A549 (cell line): ENCODE measurements around the gene SCARF1. TPM values are rescaled to one million over a fixed set of nuclear protein-coding genes. Genes with fewer than 3 reads are reported as not detected.

Source experiments
- ATAC-seq, 2 experiments: fragments of 200-7000 bp in 1 of 2; fragments of >200 bp in 1 of 2; cut with Nextera tagmentation in 1 of 2; cut with Tn5 transposase in 1 of 2; 3 replicates each; pipeline versions ENCODE4 v1.8.0 to v1.9.1; 2018 to 2020; ENCODE audit warnings: mild to moderate bottlenecking in 1 of 2, moderate library complexity in 1 of 2
- CTCF ChIA-PET: fragments of 300-600 bp; sonication (Branson Sonifier 250); formaldehyde crosslinking; extraction: SDS; loops from one replicate; lab custom pipeline; 2021; ENCODE audit warnings: antibody characterized with exemption, inconsistent platforms; lab: Yijun Ruan, JAX
- POLR2A ChIA-PET: fragments of 350-600 bp; formaldehyde crosslinking; extraction: SDS; loops from one replicate; lab custom pipeline; 2021; ENCODE audit warnings: antibody characterized with exemption, inconsistent platforms; lab: Yijun Ruan, JAX
- DNase-seq, 2 experiments: peaks; one replicate each; pipeline versions ENCODE4 v3.0.0 to v3.0.0-alpha.2; 2011 to 2016; ENCODE audit warnings: low read depth in 1 of 2, low spot score in 1 of 2
- FAIRE-seq: peaks from 2 replicates; lab custom pipeline; 2011; peaks lifted over from hg19 to GRCh38; lab: Jason Lieb, UNC
- H3K27ac ChIP-seq, 2 experiments: fragments of >200 bp; sonication (Bioruptor Twin); formaldehyde crosslinking; 3 replicates each; pipeline ENCODE4 v1.5.1; 2016 to 2017
- H3K4me1 ChIP-seq: fragments of >200 bp; sonication (Bioruptor Twin); formaldehyde crosslinking; 3 replicates; pipeline ENCODE4 v1.6.1; 2016
- H3K4me2 ChIP-seq: fragments of >200 bp; sonication (Bioruptor Twin); formaldehyde crosslinking; 3 replicates; pipeline ENCODE4 v1.6.1; 2016
- H3K4me3 ChIP-seq: fragments of >200 bp; sonication (Bioruptor Twin); formaldehyde crosslinking; 3 replicates; pipeline ENCODE4 v1.5.1; 2016
- H3K9me3 ChIP-seq: fragments of >200 bp; sonication (Bioruptor Twin); formaldehyde crosslinking; 3 replicates; pipeline ENCODE4 v1.6.1; 2016
- CBX2 ChIP-seq: fragments of 200-600 bp; sonication (generic); IDR thresholded peaks from 2 replicates; pipeline ENCODE4 v1.6.1; 2016; ENCODE audit warnings: low read depth, mild to moderate bottlenecking, borderline replicate concordance
- CEBPB ChIP-seq, 2 experiments: fragments of >200 bp in 1 of 2; sonication (Bioruptor Twin) in 1 of 2; formaldehyde crosslinking in 1 of 2; IDR thresholded peaks; 2 replicates each; pipeline ENCODE4 v1.6.1; 2012 to 2016
- CHD2 ChIP-seq: fragments of 150-350 bp; IDR thresholded peaks from 2 replicates; pipeline ENCODE4 v1.6.1; 2014; ENCODE audit warnings: low read length; ENCODE audit not compliant: partially characterized antibody
- FOSB ChIP-seq: fragments of 250-450 bp; sonication (Bioruptor Pico); IDR thresholded peaks from 2 replicates; pipeline ENCODE4 v1.5.0; 2020; ENCODE audit warnings: mild to moderate bottlenecking, moderate library complexity
- FOXS1 ChIP-seq: fragments of 250-450 bp; sonication (Bioruptor Pico); IDR thresholded peaks from 2 replicates; pipeline ENCODE4 v1.5.0; 2020; ENCODE audit warnings: mild to moderate bottlenecking, moderate library complexity
- GATA3 ChIP-seq: IDR thresholded peaks from 2 replicates; pipeline ENCODE4 v1.6.1; 2012; ENCODE audit warnings: borderline replicate concordance
- HDAC2 ChIP-seq: fragments of 200-600 bp; sonication (generic); IDR thresholded peaks from 2 replicates; pipeline ENCODE4 v1.6.1; 2016
- HMGXB4 ChIP-seq: fragments of 250-450 bp; sonication (Bioruptor Pico); IDR thresholded peaks from 2 replicates; pipeline ENCODE4 v1.5.0; 2021; ENCODE audit warnings: mild to moderate bottlenecking, moderate library complexity, borderline replicate concordance
- HOXB5 ChIP-seq: fragments of 250-450 bp; sonication (Bioruptor Pico); IDR thresholded peaks from 2 replicates; pipeline ENCODE4 v1.5.0; 2020; ENCODE audit warnings: mild to moderate bottlenecking, moderate library complexity
- JUNB ChIP-seq: fragments of >200 bp; sonication (Bioruptor Twin); formaldehyde crosslinking; IDR thresholded peaks from 2 replicates; pipeline ENCODE4 v1.6.1; 2016
- KDM5A ChIP-seq: fragments of 200-600 bp; sonication (generic); IDR thresholded peaks from 2 replicates; pipeline ENCODE4 v1.6.1; 2016; ENCODE audit warnings: antibody characterized with exemption, mild to moderate bottlenecking
- MAFK ChIP-seq: fragments of 450-650 bp; IDR thresholded peaks from 2 replicates; pipeline ENCODE4 v1.6.1; 2014; ENCODE audit not compliant: partially characterized antibody
- MYC ChIP-seq: IDR thresholded peaks from 2 replicates; pipeline ENCODE4 v1.6.1; 2012; ENCODE audit warnings: mild to moderate bottlenecking, inconsistent platforms, low read length, improper control_type of control experiment, borderline replicate concordance
- NPAS2 ChIP-seq: fragments of 250-450 bp; sonication (Bioruptor Pico); IDR thresholded peaks from 2 replicates; pipeline ENCODE4 v1.8.0; 2022; ENCODE audit warnings: mild to moderate bottlenecking, moderate library complexity, borderline replicate concordance
- NR3C1 ChIP-seq: fragments of >200 bp; sonication (Bioruptor Twin); formaldehyde crosslinking; IDR thresholded peaks from 3 replicates; pipeline ENCODE4 v1.6.1; 2017
- PHF8 ChIP-seq: fragments of 200-600 bp; sonication (generic); IDR thresholded peaks from 2 replicates; pipeline ENCODE4 v1.6.1; 2016; ENCODE audit warnings: low read depth, mild to moderate bottlenecking, antibody characterized with exemption, moderate library complexity, borderline replicate concordance
- POLR2AphosphoS2 ChIP-seq: conservative IDR thresholded peaks from 2 replicates; pipeline ENCODE4 v1.6.1; 2012; ENCODE audit warnings: low read length, improper control_type of control experiment, inconsistent platforms
- RAD21 ChIP-seq, 2 experiments: fragments of >200 bp in 1 of 2; sonication (Bioruptor Twin) in 1 of 2; formaldehyde crosslinking in 1 of 2; IDR thresholded peaks in 1 of 2; conservative IDR thresholded peaks in 1 of 2; 2 replicates in 1 of 2; 3 replicates in 1 of 2; pipeline ENCODE4 v1.6.1; 2012 to 2018; ENCODE audit warnings: inconsistent platforms in 1 of 2
- RNF2 ChIP-seq: fragments of 200-600 bp; sonication (generic); IDR thresholded peaks from 2 replicates; pipeline ENCODE4 v1.6.1; 2016; ENCODE audit warnings: low read depth, mild to moderate bottlenecking, antibody characterized with exemption, moderate library complexity, borderline replicate concordance
- SMC3 ChIP-seq: fragments of >200 bp; sonication (Bioruptor Twin); formaldehyde crosslinking; IDR thresholded peaks from 3 replicates; pipeline ENCODE4 v1.6.1; 2018; ENCODE audit warnings: inconsistent platforms
- ZNF302 ChIP-seq: fragments of 250-450 bp; sonication (Bioruptor Pico); IDR thresholded peaks from 2 replicates; pipeline ENCODE4 v1.9.0; 2021; ENCODE audit warnings: inconsistent platforms, mild to moderate bottlenecking, moderate library complexity
- WGBS: methylation state at CpG from one replicate; pipeline ENCODE4 v1.1.6; 2017; ENCODE audit errors: missing lambda C conversion rate; 5-methylcytosine and 5-hydroxymethylcytosine counted together
- polyA plus RNA-seq, 4 experiments: library from polyadenylated mRNA; depleted of rRNA in 3 of 4; stranded (reverse); fragments of >200 nt; fragmentation: RNase III in 1 of 4; extraction: RNeasy Plus Mini Kit Qiagen cat#74134 plus additional on column Dnase treatment in 1 of 4; gene quantifications; 2 replicates in 3 of 4; 3 replicates in 1 of 4; pipeline ENCODE4 v1.2.3, GENCODE V29; 2011 to 2017
- TF ChIP-seq, protein P1 (sequence below): fragments of >200 bp; sonication (Bioruptor Twin); formaldehyde crosslinking; IDR thresholded peaks from 3 replicates; pipeline ENCODE4 v1.6.1; 2016
- TF ChIP-seq, protein P2 (sequence below): IDR thresholded peaks from 2 replicates; pipeline ENCODE4 v1.6.1; 2012; ENCODE audit warnings: low read depth, borderline replicate concordance

The SCARF1 gene
- polyA plus RNA-seq, 2 of the 4 experiments (the other 2 are of a cell fraction): 0.09 to 0.30 TPM

DNA sequence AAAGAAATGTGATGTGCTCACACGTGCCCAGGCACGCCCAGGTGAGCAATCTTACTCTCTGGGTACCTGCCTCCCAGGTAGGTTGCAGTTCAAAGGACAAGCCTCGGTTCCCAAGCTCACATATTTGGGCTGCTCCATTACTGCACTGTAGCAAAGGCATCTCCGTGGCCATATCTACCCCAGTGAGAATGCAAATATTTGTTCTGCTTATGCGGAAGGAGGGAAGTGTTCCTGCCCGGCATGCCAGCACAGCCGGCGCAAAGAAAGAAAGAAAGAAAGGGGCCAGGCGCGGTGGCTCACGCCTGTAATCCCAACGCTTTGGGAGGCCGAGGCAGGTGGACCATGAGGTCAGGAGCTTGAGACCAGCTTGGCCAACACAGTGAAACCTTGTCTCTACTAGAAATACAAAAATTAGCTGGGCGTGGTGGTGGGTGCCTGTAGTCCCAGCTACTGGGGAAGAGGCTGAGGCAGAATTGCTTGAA, 47.6 kb downstream of the SCARF1 start (continued):
- TF ChIP-seq, protein P1, sequence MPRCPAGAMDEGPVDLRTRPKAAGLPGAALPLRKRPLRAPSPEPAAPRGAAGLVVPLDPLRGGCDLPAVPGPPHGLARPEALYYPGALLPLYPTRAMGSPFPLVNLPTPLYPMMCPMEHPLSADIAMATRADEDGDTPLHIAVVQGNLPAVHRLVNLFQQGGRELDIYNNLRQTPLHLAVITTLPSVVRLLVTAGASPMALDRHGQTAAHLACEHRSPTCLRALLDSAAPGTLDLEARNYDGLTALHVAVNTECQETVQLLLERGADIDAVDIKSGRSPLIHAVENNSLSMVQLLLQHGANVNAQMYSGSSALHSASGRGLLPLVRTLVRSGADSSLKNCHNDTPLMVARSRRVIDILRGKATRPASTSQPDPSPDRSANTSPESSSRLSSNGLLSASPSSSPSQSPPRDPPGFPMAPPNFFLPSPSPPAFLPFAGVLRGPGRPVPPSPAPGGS: no peak
- no peak for TF ChIP-seq RNF2

- no peak for TF ChIP-seq GATA3
- TF ChIP-seq HOXB5 (CRISPR knock-in tag): no peak
- no peak for TF ChIP-seq CEBPB (IDR thresholded peaks at IDR 0.05)
- TF ChIP-seq, protein P2, sequence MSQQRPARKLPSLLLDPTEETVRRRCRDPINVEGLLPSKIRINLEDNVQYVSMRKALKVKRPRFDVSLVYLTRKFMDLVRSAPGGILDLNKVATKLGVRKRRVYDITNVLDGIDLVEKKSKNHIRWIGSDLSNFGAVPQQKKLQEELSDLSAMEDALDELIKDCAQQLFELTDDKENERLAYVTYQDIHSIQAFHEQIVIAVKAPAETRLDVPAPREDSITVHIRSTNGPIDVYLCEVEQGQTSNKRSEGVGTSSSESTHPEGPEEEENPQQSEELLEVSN: no peak
- no peak for TF ChIP-seq POLR2AphosphoS2
- peak; percentile 63 for TF ChIP-seq MAFK
- WGBS: 92% methylated on average over 5 of the region's 5 CpGs
- Histone ChIP-seq H3K9me3 (no peaks in the 10 kb centered on the region), H3K4me2 (no peak overlapping the region), H3K27ac (no peak overlapping the region), H3K4me1 (peaks cover 33% of the 10 kb centered on the region), H3K4me3 (no peak overlapping the region)
- no peak for DNase-seq
- ChIA-PET CTCF (interaction anchor here (0.6 to 6.8 kb wide), 2 partner anchors 20 to 37 kb away, joined by 3 to 40 read pairs; partner anchors contain the start of gene SLC43A2), POLR2A (no interaction called here)
- ATAC-seq: no peak
- FAIRE-seq: no peak
Measured at GRCh38 chr17:1593630-1593931, 52.0 kb downstream of the SCARF1 start.

DNA sequence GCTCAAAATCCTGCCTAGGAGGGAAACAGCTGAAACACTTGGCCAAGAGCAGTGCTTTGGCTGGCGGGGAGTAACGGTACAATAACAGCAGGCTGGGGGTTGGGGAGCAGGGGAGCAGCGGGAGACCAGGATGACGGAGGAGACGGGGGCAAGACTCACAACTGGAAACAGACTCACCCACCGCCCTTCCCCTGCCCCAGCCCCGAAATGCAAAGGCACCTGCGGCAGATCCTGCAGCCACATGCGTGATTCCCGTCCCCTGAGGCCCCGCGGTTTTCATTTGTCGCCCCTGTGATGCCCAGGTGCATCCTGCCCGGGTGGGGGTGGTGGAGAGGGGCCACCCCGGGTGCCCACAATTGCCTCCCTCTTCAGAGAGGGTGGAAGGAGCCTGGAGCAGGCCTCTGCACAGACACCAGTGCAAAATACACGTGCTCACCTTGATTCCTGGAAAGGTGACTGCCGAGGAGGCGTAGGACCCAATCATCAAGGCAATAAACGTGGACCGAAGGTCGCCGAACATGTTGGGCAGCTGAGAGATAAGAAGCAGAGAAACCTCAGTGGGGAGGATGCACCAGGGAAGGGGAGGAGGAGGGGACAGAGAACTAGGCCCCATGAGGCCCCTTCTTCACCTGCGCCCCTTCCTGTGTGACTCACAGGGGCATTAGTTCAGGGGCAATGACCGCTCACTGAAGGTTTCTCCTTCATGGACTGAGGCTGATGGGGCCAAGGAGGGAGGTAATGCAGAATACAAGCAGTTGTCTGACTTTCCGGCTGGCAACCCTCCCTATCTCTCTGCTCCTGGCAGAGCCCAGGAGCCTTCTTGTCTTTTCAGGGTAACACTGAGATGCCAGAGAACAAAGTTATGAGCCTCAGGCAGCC, 52.5 kb downstream of the SCARF1 start:
- Histone ChIP-seq H3K27ac (no peak overlapping the region), H3K4me1 (peaks cover 31% of the 10 kb centered on the region), H3K4me2 (no peak overlapping the region), H3K4me3 (no peak overlapping the region), H3K9me3 (no peaks in the 10 kb centered on the region)
- no peak for DNase-seq
- CTCF ChIA-PET: interaction anchor here (0.5 to 6.8 kb wide), 4 partner anchors 25 to 65 kb away, joined by 3 to 40 read pairs (median 20); partner anchors contain the start of genes RILP and SLC43A2
- ATAC-seq: no peak
- TF ChIP-seq MYC: no peak
- TF ChIP-seq FOSB: no peak
- TF ChIP-seq KDM5A: no peak
- TF ChIP-seq RAD21 (conservative IDR thresholded peaks at IDR 0.05 in 1 of 2, IDR thresholded peaks at IDR 0.05 in 1 of 2): no peak
- no peak for TF ChIP-seq HDAC2
- TF ChIP-seq POLR2AphosphoS2: no peak
- TF ChIP-seq SMC3: no peak
- TF ChIP-seq NPAS2 (CRISPR knock-in tag): no peak
- no peak for TF ChIP-seq PHF8
- TF ChIP-seq NR3C1: no peak
- no peak for TF ChIP-seq ZNF302 (CRISPR knock-in tag)
- no peak for TF ChIP-seq CHD2
- TF ChIP-seq, protein P2: no peak
- no peak for TF ChIP-seq FOXS1 (CRISPR knock-in tag)
- TF ChIP-seq HMGXB4 (CRISPR knock-in tag): no peak
- TF ChIP-seq JUNB: no peak
- TF ChIP-seq CBX2: no peak
- FAIRE-seq: no peak
- POLR2A ChIA-PET: no interaction called here
- WGBS: 89% methylated on average over 25 of the region's 25 CpGs
